ENCODE results near the gene ALDH1A3. TPM values are rescaled to one million over a fixed set of nuclear protein-coding genes. Genes with fewer than 3 reads are reported as not detected.

Gene ALDH1A3
- total RNA-seq: 208 and 210 TPM in 2 replicates

DNA sequence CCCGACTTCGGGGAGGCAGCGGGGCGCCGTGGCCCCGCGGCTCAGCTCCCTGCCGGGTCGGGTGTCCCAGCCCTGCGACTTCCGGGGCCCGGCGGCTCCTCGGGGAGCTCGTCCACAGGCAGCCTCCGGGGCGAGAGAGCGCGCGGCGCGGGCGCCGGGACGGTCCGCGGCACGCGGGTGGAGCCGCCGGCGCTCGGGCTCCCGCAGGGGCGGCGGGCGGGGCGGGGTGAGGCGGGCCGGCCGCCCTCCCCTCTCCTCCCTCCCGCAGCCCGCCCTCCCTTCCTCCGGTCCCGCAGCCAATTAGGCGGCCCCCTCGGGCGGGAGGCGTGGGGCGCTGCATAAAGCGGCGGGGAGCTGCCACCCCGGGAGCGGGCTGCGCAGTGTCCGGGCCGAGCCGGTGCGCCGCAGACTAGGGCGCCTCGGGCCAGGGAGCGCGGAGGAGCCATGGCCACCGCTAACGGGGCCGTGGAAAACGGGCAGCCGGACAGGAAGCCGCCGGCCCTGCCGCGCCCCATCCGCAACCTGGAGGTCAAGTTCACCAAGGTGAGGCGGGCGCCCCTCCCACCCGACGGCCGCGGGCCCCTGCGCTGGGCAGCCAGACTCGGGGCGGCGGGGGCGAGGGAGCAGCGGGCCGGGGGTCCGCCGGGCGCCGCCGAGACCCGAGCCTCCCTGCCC is at the start of gene ALDH1A3:
Gene ALDH1A3 (plus strand): TSS at position 368 of the 675 bp plus-strand sequence. CDS start 77 bp downstream, at position 445.
- H3K4me3 ChIP-seq (ENCODE audit: low read depth, low read length): peak within 1 kb of the TSS; percentile 54
- H3K36me3 ChIP-seq (ENCODE audit: control insufficient read depth, insufficient read depth, low read length): no peaks in the 10 kb centered on the region
- TF ChIP-seq, protein P1, sequence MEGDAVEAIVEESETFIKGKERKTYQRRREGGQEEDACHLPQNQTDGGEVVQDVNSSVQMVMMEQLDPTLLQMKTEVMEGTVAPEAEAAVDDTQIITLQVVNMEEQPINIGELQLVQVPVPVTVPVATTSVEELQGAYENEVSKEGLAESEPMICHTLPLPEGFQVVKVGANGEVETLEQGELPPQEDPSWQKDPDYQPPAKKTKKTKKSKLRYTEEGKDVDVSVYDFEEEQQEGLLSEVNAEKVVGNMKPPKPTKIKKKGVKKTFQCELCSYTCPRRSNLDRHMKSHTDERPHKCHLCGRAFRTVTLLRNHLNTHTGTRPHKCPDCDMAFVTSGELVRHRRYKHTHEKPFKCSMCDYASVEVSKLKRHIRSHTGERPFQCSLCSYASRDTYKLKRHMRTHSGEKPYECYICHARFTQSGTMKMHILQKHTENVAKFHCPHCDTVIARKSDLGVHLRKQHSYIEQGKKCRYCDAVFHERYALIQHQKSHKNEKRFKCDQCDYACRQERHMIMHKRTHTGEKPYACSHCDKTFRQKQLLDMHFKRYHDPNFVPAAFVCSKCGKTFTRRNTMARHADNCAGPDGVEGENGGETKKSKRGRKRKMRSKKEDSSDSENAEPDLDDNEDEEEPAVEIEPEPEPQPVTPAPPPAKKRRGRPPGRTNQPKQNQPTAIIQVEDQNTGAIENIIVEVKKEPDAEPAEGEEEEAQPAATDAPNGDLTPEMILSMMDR (IDR thresholded peaks at IDR 0.05; ENCODE audit: insufficient read depth, low read length, poor library complexity, severe bottlenecking): no peak
- H3K27me3 ChIP-seq (ENCODE audit: control insufficient read depth, insufficient read depth, low read length): no peaks in the 10 kb centered on the region
- DNase-seq (ENCODE audit: low read depth): no peak

DNA sequence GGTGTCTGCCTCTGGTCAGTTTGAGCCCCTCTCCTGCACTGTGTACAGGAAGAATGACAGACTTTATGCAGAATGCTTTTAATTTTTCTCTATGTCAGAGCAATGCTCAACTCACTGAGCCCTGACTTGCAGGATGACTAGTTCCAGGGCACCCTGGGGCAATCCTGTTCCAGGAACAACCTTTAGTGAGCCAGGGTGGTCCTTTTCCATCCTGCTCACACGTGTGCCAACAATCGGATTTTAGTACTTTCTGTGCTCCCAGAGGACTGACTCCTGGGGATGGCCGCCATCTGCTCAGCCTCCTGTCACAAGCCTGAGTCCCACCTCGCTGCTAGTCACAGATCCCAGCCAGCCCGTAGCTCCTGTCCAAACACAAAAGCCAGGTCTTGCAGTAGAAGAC is 48.2 kb upstream of the ALDH1A3 start:
- H3K27me3 ChIP-seq (ENCODE audit: control insufficient read depth, insufficient read depth, low read length): no peaks in the 10 kb centered on the region
- TF ChIP-seq, protein P1 (IDR thresholded peaks at IDR 0.05; ENCODE audit: insufficient read depth, low read length, poor library complexity, severe bottlenecking): no peak
- H3K4me3 ChIP-seq (ENCODE audit: low read depth, low read length): no peak overlapping the region
- no peaks in the 10 kb centered on the region for H3K36me3 ChIP-seq (ENCODE audit: control insufficient read depth, insufficient read depth, low read length)
- DNase-seq (ENCODE audit: low read depth): no peak

DNA sequence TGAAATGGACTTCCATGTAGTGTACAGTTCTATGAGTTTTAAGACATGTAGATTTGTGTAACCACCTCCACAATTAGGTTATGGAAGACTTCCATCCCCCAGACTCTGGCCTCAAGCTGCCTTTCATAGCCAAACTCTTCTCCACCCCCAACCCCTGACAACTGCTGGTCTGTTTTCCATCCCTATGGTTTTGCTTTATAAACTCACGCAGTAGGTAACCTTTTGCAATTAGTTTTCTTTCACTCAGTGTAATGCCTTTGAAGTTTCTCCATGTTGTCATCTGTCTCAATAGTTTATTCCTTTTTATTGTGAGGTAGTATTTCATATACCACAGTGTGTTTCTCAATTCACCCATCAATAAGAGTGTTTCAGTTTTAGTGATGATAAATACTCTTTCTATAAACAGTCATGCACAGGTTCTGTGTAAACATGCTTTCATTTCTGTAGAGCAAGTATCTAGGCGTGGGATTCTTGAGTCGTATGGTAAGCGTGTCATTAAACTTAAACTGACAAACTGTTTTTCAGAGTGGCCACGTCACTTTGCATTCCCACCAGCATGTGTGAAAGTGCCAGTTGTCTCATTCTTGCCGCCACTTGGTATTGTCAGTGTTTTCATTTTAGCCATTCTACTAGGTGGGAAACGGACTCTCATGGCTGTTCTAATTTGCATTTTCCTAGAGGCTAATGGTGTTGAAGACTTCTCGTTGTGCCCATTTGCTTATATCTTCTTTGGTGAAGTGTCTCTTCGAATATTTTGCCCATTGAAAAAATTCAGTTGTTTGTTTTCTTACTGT is 47.3 kb upstream of the ALDH1A3 start:
- Histone ChIP-seq H3K27me3 (ENCODE audit: control insufficient read depth, insufficient read depth, low read length) (no peaks in the 10 kb centered on the region), H3K4me3 (ENCODE audit: low read depth, low read length) (no peak overlapping the region), H3K36me3 (ENCODE audit: control insufficient read depth, insufficient read depth, low read length) (no peaks in the 10 kb centered on the region)
- DNase-seq (ENCODE audit: low read depth): no peak
- TF ChIP-seq, protein P1 (IDR thresholded peaks at IDR 0.05; ENCODE audit: insufficient read depth, low read length, poor library complexity, severe bottlenecking): no peak

DNA sequence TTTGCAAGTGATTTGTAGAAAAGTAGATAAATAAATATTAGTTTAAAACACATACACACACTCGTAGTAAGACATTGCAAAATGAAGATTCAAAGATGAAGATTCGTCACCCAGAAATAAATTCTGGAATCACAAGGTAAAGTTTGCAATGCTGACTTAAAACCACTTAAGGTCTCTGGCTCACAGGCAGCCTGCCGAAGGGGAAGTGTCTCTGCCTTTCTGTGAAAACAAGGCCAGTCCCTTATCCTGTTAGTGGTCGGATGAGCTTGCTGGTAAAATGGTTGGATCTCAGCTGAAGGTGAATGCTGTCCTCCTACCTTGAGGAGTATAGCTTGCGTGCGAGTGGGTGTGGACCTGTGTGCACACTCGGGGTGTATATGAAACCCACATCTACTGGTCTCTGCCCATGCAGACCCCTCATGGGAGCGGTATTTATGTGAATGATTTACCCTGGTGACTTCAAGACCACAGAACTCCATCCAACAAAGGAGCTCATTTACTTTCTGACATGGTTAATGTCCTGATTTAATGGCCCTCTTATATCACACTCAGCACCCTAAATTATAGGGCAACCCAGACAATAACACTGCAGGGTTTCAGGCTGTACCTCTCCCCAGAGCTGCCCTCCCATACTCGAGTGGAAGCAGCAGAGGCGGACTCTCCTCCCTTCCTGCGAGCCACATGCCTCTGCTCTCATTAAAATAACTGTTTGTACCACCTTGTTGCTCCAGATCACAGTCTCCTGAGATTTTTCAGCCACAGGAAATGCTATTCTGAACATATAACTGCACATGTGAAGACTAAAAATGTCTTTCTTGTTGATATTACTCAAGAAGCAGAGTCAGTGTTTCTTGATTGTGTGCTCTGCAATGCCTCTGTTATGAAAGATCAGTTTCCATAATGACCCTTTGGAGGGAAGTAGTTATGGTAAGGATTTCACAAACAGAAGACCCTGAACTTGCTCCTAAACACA is 45.9 kb upstream of the ALDH1A3 start:
- DNase-seq (ENCODE audit: low read depth): no peak
- Histone ChIP-seq H3K27me3 (ENCODE audit: control insufficient read depth, insufficient read depth, low read length) (no peaks in the 10 kb centered on the region), H3K4me3 (ENCODE audit: low read depth, low read length) (no peak overlapping the region), H3K36me3 (ENCODE audit: control insufficient read depth, insufficient read depth, low read length) (no peaks in the 10 kb centered on the region)
- TF ChIP-seq, protein P1 (IDR thresholded peaks at IDR 0.05; ENCODE audit: insufficient read depth, low read length, poor library complexity, severe bottlenecking): no peak

DNA sequence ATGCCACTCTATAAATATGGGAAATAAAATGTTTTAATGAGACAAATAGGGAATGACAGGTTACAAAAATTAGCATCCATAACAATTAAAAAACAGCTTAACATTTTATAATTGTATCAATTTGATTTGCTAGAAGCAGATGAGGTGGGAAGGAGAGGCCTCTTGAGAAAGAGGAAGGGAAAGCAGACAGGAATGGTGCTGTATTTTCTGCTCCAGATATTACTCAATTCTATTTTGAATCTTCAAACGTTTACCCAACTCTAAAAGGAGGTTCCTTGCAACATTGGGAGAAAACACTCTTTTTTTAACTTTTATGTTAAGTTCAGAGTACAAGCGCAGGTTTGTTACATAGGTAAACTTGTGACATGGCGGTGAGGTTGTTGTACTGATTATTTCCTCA is 44.9 kb upstream of the ALDH1A3 start:
- no peaks in the 10 kb centered on the region for H3K36me3 ChIP-seq (ENCODE audit: control insufficient read depth, insufficient read depth, low read length)
- no peaks in the 10 kb centered on the region for H3K27me3 ChIP-seq (ENCODE audit: control insufficient read depth, insufficient read depth, low read length)
- DNase-seq (ENCODE audit: low read depth): no peak
- no peak overlapping the region for H3K4me3 ChIP-seq (ENCODE audit: low read depth, low read length)
- TF ChIP-seq, protein P1 (IDR thresholded peaks at IDR 0.05; ENCODE audit: insufficient read depth, low read length, poor library complexity, severe bottlenecking): no peak

All from kidney epithelial cell (primary cell).